OCI-M1 (cell line): Measurements from ENCODE around the gene U2AF2.

Experiments
- DNase-seq: peaks from one replicate; lab custom pipeline; 2025; lab: John Stamatoyannopoulos, UW

The U2AF2 gene

GRCh38 chr19:55690109-55690768 lies 35.4 kb downstream of the U2AF2 start:
- DNase-seq: no peak

GRCh38 chr19:55690769-55691545 lies 36.1 kb downstream of the U2AF2 start:
- DNase-seq: no peak

- DNase-seq: no peak
Measured at GRCh38 chr19:55691561-55692481, 37.0 kb downstream of the U2AF2 start.

- DNase-seq: no peak
Measured at GRCh38 chr19:55692681-55693081, 37.8 kb downstream of the U2AF2 start.

GRCh38 chr19:55693336-55693974 lies 38.6 kb downstream of the U2AF2 start:
- DNase-seq: no peak

GRCh38 chr19:55694241-55694655 lies 39.4 kb downstream of the U2AF2 start:
- no peak for DNase-seq

- no peak for DNase-seq
Measured at GRCh38 chr19:55694656-55695491, 40.0 kb downstream of the U2AF2 start.

GRCh38 chr19:55695511-55696290 lies 40.9 kb downstream of the U2AF2 start:
- DNase-seq: no peak

- DNase-seq: no peak
Measured at GRCh38 chr19:55696301-55697068, 41.6 kb downstream of the U2AF2 start.

GRCh38 chr19:55697069-55697440 lies 42.2 kb downstream of the U2AF2 start:
- DNase-seq: no peak

- DNase-seq: no peak
Measured at GRCh38 chr19:55697698-55698097, 42.9 kb downstream of the U2AF2 start.

GRCh38 chr19:55698256-55698655 lies 43.4 kb downstream of the U2AF2 start:
- DNase-seq: no peak

GRCh38 chr19:55699221-55699620 lies 44.4 kb downstream of the U2AF2 start:
- DNase-seq: no peak

GRCh38 chr19:55700813-55701212 lies 46.0 kb downstream of the U2AF2 start:
- DNase-seq: no peak

GRCh38 chr19:55702131-55702627 lies 47.3 kb downstream of the U2AF2 start:
- peak; percentile 97 for DNase-seq

- DNase-seq: no peak
Measured at GRCh38 chr19:55703790-55704215, 49.0 kb downstream of the U2AF2 start.

- no peak for DNase-seq
Measured at GRCh38 chr19:55704494-55705245, 49.8 kb downstream of the U2AF2 start.

GRCh38 chr19:55705972-55706371 lies 51.1 kb downstream of the U2AF2 start:
- DNase-seq: no peak

GRCh38 chr19:55711719-55712118 lies 56.9 kb downstream of the U2AF2 start:
- no peak for DNase-seq
